T-helper 1 cell treated with Interleukin-12 subunit alpha and Interleukin-12 subunit beta and Interleukin-4 antibody, amounts not matched to agents 30 μg/mL and 1 μg/mL, for 36 hours (primary cell): ENCODE results near the gene C1orf141.
"Not testable (repeated sequence)": the region's sequence is repeated elsewhere in the genome, so short reads cannot be mapped to it uniquely, and the experiment has no call there.

ENCODE experiments used
- H3K27ac Mint-ChIP-seq: one replicate; pipeline ENCODE4 v1.8.0; 2021; ENCODE audit warnings: mild to moderate bottlenecking, mixed read lengths
- H3K27me3 Mint-ChIP-seq: one replicate; pipeline ENCODE4 v1.8.0; 2021; ENCODE audit warnings: low read depth, mixed read lengths
- H3K36me3 Mint-ChIP-seq: one replicate; pipeline ENCODE4 v1.8.0; 2021; ENCODE audit warnings: low read depth, mixed read lengths
- H3K4me1 Mint-ChIP-seq: one replicate; pipeline ENCODE4 v1.8.0; 2021; ENCODE audit warnings: low read depth, mixed read lengths
- H3K4me3 Mint-ChIP-seq: one replicate; pipeline ENCODE4 v1.8.0; 2021; ENCODE audit warnings: mild to moderate bottlenecking, moderate library complexity, mixed read lengths
- H3K9me3 Mint-ChIP-seq: one replicate; pipeline ENCODE4 v1.8.0; 2021; ENCODE audit warnings: mixed read lengths

Gene C1orf141

DNA sequence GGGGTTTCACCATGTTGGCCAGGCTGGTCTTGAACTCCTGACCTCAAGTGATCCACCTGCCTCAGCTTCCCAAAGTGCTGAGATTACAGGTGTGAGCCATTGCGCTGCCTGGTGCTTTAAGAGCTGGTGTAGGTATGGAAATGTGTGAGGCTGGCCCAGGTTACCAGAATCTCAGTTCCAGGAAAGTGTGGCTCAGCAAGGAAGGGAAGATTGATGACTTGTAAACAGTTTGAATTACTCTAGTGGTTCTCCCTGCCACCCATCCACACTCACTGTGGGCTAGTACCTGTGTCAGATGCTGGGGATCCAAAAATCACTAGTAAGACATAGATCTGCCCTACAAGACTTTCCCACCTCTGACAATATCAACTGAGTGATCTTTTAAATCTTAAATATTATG is 46.3 kb downstream of the C1orf141 start:
- H3K36me3 Mint-ChIP-seq: no peaks in the 10 kb centered on the region
- no peaks in the 10 kb centered on the region for H3K4me1 Mint-ChIP-seq
- H3K4me3 Mint-ChIP-seq: no peak overlapping the region
- peaks cover 10% of the 10 kb centered on the region for H3K27me3 Mint-ChIP-seq
- peaks cover 7% of the 10 kb centered on the region for H3K9me3 Mint-ChIP-seq
- H3K27ac Mint-ChIP-seq: no peak overlapping the region

DNA sequence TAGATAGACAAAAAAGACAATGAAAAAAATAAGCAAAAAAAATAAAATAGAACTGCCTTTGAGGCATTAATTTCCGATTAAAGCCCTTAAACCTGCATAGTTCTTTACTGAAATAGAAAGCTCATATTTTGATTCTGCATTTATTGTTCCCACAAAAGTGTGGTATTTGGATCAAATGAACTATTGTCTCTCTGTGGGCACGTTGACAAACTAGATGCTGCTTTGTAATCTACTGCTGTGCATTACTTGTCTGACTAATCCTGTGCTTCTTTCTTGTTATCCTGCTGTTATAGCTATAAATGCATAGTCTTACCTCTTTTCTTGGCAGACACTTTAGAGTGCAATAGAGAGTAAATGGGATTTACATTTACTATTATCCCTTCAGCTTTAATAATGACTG is 49.4 kb downstream of the C1orf141 start:
- Mint-ChIP-seq H3K27me3 (no peaks in the 10 kb centered on the region), H3K4me3 (no peak overlapping the region), H3K4me1 (no peaks in the 10 kb centered on the region), H3K36me3 (no peaks in the 10 kb centered on the region), H3K9me3 (peaks cover 7% of the 10 kb centered on the region), H3K27ac (no peak overlapping the region)

DNA sequence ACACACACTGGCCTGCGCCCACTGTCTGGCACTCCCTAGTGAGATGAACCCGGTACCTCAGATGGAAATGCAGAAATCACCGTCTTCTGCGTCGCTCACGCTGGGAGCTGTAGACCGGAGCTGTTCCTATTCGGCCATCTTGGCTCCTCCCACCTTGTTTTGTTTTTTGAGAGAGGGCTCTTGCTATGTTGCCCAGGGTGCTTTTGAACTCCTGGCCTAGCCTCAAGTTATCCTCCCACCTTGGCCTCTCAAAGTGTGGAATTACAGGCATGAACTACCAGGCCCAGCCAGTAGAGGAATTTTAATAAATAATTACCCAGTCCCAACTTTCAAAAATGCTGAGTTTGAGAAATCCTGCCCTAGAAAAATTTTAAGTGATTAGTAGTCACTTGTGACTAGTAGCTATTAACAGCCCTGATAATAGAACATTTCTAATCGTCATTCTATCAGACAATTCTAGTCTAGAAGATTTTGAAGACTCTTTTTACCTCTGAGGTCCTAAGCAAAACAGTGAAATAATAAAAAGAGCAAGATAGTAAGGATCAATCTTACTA is 49.9 kb downstream of the C1orf141 start:
- Mint-ChIP-seq H3K4me3 (no peak overlapping the region), H3K4me1 (no peaks in the 10 kb centered on the region), H3K27me3 (no peaks in the 10 kb centered on the region), H3K27ac (no peak overlapping the region), H3K9me3 (peaks cover 7% of the 10 kb centered on the region), H3K36me3 (no peaks in the 10 kb centered on the region)

DNA sequence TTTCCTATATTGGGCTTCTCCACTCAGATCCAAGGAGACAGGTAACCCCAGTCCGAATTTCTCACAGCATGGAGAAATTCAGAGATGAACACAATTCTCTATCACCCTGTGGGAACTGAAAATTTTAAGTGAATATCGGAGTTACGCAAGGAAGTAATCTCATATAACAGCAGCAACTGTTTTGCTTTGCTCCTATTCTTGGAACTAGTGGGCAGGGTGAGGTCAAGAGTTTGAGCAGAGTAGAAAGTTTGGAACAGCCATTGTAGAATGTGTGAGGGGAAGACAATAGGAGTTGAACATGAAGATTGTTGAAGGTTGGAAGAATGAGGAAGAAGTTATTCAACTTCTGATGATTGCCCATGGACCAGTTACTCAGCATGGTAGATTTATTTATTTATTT is 56.5 kb downstream of the C1orf141 start:
- no peak overlapping the region for H3K4me3 Mint-ChIP-seq
- no peak overlapping the region for H3K27ac Mint-ChIP-seq
- H3K36me3 Mint-ChIP-seq: no peaks in the 10 kb centered on the region
- H3K4me1 Mint-ChIP-seq: no peaks in the 10 kb centered on the region
- H3K27me3 Mint-ChIP-seq: no peaks in the 10 kb centered on the region
- H3K9me3 Mint-ChIP-seq: no peaks in the 10 kb centered on the region

DNA sequence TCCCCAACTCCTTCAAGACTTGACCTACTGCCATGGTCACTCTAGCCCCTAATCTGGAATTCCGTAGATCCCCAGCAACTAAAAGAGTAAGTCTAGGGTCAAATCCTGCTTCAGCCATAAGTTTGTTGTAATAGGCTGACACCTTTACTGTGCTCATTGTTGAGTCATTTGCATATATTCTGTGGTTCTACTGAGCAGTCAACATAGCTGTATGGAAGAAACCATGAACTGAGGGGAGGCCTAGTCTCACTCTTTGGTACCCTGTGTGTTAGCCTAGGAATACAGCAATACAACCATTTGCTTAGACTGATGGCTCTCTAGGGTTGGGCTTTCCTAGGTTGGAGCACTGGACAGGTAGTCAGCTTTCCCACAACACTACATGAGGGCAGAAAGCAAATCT is 57.2 kb downstream of the C1orf141 start:
- Mint-ChIP-seq H3K27me3 (peaks cover 4% of the 10 kb centered on the region), H3K36me3 (peaks cover 3% of the 10 kb centered on the region), H3K27ac (no peak overlapping the region), H3K4me1 (no peaks in the 10 kb centered on the region), H3K9me3 (peaks cover 5% of the 10 kb centered on the region), H3K4me3 (no peak overlapping the region)

DNA sequence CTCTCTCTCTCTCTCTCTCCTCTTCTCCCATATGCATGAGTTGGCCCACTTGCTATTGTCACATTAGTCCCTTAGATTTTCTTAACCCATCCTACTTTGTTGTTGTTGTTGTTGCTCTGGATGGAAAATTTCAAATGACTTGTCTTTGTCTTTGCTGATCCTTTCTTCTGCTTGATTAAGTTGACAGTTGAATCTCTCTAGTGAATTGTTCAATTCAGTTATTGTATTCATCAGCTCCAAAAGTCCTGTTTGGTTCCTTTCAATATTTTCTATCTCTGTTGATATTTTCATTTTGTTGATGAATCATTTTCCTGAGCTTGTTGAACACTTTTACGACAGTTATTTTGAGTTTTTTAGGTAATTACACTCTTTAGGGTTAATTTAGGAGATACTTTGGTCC is 62.0 kb downstream of the C1orf141 start:
- H3K27me3 Mint-ChIP-seq: peaks cover 15% of the 10 kb centered on the region
- no peak overlapping the region for H3K27ac Mint-ChIP-seq
- peaks cover 7% of the 10 kb centered on the region for H3K36me3 Mint-ChIP-seq
- H3K4me3 Mint-ChIP-seq: no peak overlapping the region
- H3K4me1 Mint-ChIP-seq: no peaks in the 10 kb centered on the region
- peaks cover 32% of the 10 kb centered on the region for H3K9me3 Mint-ChIP-seq

DNA sequence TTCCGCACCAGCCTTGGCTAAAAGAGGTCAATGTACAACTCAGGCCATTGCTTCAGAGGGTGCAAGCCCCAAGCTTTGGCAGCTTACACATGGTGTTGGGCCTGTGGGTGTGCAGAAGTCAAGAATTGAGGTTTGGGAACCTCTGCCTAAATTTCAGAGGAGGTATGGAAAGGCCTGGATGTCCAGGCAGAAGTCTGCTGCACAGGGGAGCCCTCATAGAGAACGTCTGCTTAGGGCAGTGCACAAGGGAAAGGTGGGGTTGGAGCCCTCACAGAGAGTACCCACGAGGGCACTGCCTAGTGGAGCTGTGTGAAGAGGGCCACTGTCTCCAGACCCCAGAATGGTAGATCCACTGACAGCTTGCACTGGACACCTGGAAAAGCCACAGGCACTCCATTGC is 67.1 kb downstream of the C1orf141 start:
- H3K36me3 Mint-ChIP-seq, H3K4me1 Mint-ChIP-seq, H3K4me3 Mint-ChIP-seq, H3K27ac Mint-ChIP-seq: not testable (repeated sequence)
- H3K27me3 Mint-ChIP-seq: peaks cover 31% of the 10 kb centered on the region
- peaks cover 40% of the 10 kb centered on the region for H3K9me3 Mint-ChIP-seq

DNA sequence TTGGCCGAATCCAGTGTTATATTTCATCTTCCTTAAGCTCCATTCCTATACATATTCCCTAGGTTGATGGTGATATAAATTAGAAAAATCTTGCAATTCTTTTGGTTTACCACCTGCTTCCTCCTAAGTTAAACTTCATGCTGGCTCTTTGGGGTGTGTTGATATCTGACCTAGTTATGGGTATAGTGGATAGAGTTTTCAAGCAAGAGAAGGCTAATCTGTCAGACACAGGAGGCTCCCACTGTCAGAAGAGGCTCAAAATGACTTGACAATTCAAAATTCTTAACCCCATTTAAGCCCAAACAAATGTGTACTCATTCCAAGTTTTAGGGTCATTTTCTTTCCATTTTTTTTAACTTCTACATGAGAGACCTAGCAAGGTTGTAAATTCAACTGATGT is 72.4 kb downstream of the C1orf141 start:
- Mint-ChIP-seq H3K4me1 (no peaks in the 10 kb centered on the region), H3K36me3 (no peaks in the 10 kb centered on the region), H3K27ac (no peak overlapping the region), H3K27me3 (peaks cover 28% of the 10 kb centered on the region), H3K4me3 (no peak overlapping the region), H3K9me3 (peaks cover 9% of the 10 kb centered on the region)

DNA sequence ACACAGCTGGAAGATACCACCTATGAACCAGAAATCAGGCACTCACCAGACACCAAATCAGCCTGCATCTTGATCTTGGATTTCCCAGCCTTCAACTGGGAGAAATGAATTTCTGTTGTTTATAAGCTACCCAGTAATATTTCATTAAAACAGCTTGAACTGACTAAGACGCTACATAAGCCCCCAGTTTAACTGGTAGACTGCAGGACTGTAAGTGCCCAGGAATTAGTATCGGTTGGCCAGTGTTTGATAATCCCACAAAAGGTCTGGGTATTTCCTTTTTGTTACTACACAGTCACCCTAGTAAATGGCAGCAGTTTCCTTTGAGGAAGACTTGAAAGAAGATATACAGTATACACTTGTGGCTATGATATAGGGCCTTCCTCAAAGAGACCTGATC is 73.5 kb downstream of the C1orf141 start:
- Mint-ChIP-seq H3K4me3 (no peak overlapping the region), H3K4me1 (no peaks in the 10 kb centered on the region), H3K27me3 (peaks cover 23% of the 10 kb centered on the region), H3K27ac (no peak overlapping the region), H3K36me3 (no peaks in the 10 kb centered on the region), H3K9me3 (no peaks in the 10 kb centered on the region)

DNA sequence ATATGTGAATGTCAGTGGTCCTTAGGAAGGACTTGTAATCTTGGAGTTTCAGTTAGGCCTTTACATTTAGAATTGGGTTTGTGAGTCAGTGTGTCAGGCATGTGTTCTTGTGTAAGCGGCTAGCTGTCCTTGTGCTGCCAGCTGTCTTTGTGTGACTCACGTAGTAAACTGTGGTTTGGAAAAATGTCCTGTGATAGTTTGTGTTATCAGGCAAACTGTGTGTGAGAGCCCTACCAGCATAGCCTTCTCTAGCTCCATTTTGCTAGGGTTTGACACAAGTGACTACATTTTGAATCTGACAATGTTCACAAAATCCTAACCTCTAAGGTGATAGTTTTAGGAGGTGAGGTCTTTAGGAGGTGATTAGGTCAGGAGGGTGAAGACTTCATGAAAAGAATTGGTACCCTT is 74.0 kb downstream of the C1orf141 start:
- Mint-ChIP-seq H3K9me3 (no peaks in the 10 kb centered on the region), H3K4me1 (no peaks in the 10 kb centered on the region), H3K4me3 (no peak overlapping the region), H3K36me3 (no peaks in the 10 kb centered on the region), H3K27ac (no peak overlapping the region), H3K27me3 (peaks cover 27% of the 10 kb centered on the region)

DNA sequence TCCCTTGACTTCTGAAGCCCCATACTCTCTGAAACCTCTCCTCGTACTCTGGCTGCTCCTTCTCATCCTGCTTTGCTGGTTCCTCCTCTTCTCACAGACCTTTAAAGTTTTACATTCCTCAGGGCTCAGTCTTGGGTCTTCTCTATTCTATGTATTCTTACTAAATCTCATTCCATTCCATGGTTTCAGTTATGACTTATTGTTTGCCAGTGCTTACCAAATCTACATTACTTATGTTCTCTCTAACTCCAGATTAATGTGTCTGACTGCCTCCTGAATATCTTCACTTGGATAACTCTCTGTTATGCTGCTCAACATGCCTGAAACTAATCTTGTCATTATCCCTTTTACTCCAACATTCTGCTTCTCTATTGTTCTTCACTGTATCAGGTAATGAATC is 75.4 kb downstream of the C1orf141 start:
- Mint-ChIP-seq H3K27me3 (peaks cover 21% of the 10 kb centered on the region), H3K4me3 (no peak overlapping the region), H3K36me3 (peaks cover 1% of the 10 kb centered on the region), H3K4me1 (peaks cover 7% of the 10 kb centered on the region), H3K27ac (no peak overlapping the region), H3K9me3 (no peaks in the 10 kb centered on the region)

DNA sequence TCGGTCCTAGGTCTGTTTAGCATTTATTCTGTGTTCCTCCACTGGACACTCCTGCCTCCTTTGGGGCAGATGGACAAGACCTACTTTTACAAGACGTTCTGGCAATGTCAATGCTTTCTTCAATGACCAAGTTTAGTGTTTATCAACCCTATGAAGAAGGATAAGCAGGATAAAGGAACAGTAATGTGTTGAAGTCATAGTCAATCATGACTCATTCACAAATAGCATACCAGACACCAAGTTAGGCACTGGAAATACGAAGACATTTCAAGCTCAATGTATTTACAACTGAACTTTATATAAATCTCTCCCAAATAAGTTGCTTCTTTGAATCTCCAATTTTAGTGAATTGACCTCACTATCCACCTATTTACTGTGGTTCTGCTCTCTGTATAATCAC is 76.0 kb downstream of the C1orf141 start:
- peaks cover 16% of the 10 kb centered on the region for H3K27me3 Mint-ChIP-seq
- peaks cover 1% of the 10 kb centered on the region for H3K36me3 Mint-ChIP-seq
- no peak overlapping the region for H3K4me3 Mint-ChIP-seq
- H3K27ac Mint-ChIP-seq: no peak overlapping the region
- no peaks in the 10 kb centered on the region for H3K9me3 Mint-ChIP-seq
- H3K4me1 Mint-ChIP-seq: peaks cover 8% of the 10 kb centered on the region

DNA sequence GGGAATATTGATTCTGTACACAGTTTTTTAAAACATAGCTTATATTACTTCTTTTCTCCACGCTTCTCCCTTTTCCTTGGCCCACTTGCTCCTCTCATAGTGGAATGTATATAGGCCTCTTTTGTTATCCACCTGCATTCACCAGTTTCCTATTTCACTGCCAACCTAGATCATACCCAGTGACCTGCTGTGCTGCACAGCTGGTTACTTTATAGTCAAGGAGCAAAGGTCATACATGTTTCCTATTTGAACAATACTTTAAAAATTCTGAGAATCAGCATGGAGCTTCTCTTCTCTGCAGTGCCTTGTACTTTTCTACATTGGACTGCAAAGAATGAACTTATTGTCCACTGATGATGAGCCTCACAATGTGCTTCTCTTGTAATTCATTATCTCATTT is 76.5 kb downstream of the C1orf141 start:
- Mint-ChIP-seq H3K4me3 (no peak overlapping the region), H3K36me3 (peaks cover 1% of the 10 kb centered on the region), H3K27me3 (peaks cover 16% of the 10 kb centered on the region), H3K9me3 (no peaks in the 10 kb centered on the region), H3K4me1 (peaks cover 8% of the 10 kb centered on the region), H3K27ac (no peak overlapping the region)

DNA sequence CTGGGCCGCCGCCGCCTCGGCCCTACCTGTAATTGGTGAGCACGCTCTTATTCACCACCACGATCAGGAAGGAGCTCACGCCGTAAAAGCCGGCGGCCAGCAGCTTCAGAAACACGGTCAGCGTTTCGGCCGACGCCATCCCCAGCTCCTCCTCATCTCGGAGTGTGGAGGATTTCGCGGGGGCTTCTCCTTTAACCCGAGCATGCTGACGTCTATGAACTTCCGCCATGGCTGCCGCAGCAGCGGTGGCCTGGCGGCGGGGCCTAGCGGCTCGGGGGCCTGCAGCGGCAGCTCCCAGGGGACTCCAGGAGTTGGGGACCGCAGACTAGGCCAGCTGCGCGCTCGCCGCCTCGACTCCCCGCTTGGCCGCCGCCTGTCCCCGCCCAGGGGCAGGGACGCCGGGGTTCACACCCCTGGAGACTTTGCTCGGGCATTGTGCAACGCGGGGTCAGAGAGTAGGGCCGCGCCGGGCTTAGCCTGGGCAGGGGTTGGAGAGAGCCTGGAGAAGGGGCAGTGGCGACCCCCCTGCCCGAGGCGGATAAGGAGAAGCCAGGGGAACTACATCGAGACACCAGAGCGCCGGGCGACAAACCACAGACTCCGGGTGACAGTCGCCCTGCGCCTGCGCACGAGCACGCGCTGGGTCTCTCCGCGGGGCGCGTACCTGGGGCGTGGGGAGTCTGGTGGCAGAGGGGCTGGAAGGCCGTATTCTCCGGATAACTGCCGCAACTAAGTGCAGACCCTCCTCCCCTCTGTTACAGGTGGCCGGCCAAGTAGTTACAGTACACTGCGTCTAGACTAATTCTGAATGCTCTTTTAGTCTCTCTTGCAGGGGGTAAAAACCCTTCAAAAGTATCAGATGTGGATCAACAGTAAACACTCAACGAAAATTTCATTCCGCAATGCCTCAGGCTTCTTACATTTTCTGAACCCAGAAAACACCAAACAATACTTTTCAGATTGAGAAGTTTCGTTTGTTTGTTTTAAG is 80.7 kb downstream of the C1orf141 start, which contains the start of gene SLC35D1:
TSS of gene SLC35D1 (minus strand) at position 364 of the 988 bp plus-strand sequence. CDS start at position 229, 135 bp downstream.
- Mint-ChIP-seq H3K27me3 (peaks cover 12% of the 10 kb centered on the region), H3K36me3 (peaks cover 19% of the 10 kb centered on the region), H3K9me3 (no peaks in the 10 kb centered on the region), H3K27ac (peak within 1 kb of the TSS; percentile 92), H3K4me3 (peak within 1 kb of the TSS; percentile 93), H3K4me1 (peaks cover 32% of the 10 kb centered on the region)

DNA sequence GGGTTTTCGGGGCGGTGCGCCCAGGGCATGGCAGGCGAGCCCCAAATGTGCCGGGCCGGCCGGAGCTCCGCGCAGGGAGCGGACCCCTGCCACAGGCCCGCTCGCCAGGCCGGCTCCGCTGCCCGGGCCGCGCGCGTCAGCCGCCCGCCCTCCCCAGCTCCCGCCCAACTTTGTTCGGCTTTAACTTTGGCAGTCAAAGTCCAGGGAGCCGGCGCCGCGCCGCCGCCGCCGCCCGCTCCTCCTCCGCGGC is 81.3 kb downstream of the C1orf141 start:
- peak overlapping the region; percentile 86 for H3K27ac Mint-ChIP-seq
- no peaks in the 10 kb centered on the region for H3K9me3 Mint-ChIP-seq
- peaks cover 32% of the 10 kb centered on the region for H3K4me1 Mint-ChIP-seq
- peaks cover 11% of the 10 kb centered on the region for H3K27me3 Mint-ChIP-seq
- H3K4me3 Mint-ChIP-seq: peak overlapping the region; percentile 93
- H3K36me3 Mint-ChIP-seq: peaks cover 23% of the 10 kb centered on the region
